ENCODE results near the gene ELF1.
"Not testable (repeated sequence)": the region's sequence is repeated elsewhere in the genome, so short reads cannot be mapped to it uniquely, and the experiment has no call there.

The ELF1 gene

DNA sequence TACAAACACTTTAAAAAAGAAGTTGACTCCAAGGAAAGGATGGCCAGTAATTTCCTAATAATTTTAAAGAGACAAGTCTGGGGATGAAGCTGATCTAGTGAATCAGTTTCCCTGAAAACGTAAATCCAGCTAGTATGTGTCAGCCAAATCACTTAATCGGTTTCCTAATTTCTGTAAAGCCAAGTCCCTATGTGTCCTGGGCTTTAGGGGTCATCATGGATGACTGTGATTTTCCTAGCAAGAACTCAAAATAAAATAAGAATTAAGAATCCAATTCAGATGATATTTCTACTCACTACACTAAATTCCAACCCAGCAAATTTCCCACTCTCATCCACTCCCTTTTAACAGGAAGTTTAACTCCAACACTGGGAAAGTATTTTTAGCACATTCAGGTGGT, 35.9 kb downstream of the ELF1 start:
- DNase-seq (ENCODE audit: low read depth, low spot score) = no peak

DNA sequence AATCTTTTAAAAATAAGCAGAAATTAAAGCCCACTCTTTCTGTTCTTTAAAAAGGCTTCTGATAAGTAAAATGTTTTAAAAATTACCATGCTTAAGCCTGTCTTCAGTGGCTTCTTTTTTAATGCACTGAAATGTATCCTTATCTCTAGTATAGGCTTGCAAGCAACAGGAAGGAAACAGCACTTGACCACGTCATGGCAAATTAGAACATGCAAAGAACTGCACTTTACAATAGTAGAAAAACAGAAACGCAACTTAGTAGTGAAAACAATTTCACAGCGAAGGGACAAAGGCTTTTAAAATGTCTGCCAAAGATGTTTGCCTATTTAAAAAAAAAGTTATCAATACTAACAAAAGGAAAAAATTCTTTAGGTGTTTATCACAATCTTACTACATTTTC, 36.3 kb downstream of the ELF1 start:
- no peak for DNase-seq (ENCODE audit: low read depth, low spot score)

DNA sequence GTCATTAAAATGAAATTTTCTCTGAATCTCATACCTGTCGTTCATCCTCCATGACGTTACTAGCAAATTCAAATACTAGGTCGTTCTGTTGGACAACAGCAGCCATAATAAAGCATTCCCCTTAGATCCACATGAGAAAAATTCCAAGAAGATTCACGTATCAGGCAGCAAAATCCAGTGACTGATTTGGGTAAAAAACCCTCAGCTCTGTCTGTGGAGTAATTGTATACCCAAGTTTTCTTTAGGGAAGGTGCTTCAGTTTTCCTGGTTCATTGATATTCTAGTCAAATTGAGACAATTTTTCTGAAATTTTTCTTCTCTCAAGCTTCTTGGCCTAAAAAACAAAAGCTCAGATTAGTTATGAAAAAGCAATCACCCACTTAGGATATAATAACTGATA, 37.2 kb downstream of the ELF1 start:
- DNase-seq (ENCODE audit: low read depth, low spot score) = no peak

GRCh38 chr13:40981361-40981760, 37.8 kb downstream of the ELF1 start:
- no peak for DNase-seq (ENCODE audit: low read depth, low spot score)

- DNase-seq (ENCODE audit: low read depth, low spot score) = no peak
These were observed 38.7 kb downstream of the ELF1 start for GRCh38 chr13:40980461-40980860.

- no peak for DNase-seq (ENCODE audit: low read depth, low spot score)
These were observed 39.9 kb downstream of the ELF1 start for GRCh38 chr13:40979232-40979631.

- DNase-seq (ENCODE audit: low read depth, low spot score) = not testable (repeated sequence)
These were observed 41.0 kb downstream of the ELF1 start for GRCh38 chr13:40978109-40978508.

DNA sequence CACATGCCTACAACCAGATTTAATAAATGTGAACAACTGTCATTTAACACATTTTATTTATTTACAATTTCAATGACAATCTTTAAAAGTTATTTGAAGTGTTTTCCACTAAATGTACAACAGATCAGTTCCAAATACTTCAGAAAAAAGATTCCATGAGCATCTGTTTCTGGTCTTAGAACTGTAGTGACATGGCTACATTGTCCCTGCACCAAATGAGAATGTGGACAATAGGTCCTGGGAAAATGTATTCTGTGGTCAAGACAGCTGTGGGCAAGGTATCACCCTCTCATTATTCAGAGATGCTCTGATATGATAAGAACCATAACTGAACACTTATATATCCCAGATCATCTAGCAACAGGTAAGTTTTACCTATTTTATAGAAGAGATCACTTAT, 43.7 kb downstream of the ELF1 start:
- DNase-seq (ENCODE audit: low read depth, low spot score) = no peak

DNA sequence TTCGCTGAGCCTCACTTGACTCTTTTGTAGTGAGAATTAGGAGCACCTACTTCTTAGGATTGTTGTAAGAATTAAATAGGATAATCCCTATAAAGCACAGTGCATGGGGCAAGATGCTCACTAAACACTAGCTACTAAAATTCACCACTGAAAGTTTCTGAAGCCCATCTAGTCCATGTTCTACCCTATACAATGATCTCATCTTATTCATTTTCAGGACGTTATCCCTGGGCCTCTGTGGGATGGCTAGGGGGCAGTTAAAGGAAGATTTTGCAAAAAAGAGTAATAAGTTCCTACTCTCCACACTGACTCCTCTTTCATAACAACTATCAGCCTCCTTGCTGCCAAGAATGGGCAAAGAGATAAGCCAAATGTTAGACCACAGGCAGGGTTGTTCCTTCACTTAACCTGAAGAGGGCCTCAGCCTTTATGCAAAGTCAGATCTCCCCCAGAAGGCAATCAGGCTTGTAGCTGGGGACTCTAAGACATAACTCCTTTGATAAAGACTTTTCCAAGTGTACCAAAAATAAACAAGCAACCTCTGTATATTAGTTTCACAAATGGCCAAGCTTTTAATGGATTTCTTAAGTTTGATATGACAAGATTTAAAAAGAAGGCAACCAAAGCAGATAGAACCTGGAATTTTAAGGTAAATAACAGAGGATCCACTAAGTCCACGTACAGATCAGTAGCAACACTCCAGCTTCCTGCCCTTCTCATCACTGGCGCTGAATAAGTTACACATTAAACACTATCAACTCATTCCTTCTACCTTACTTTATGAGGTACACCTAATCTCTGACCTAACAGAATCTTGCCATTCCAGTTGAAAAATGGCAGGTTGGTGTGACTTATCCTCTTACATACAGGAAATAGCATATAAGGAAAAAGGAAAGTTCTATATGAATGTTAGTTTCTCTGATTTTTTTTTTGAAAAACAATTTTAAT, 44.4 kb downstream of the ELF1 start:
- DNase-seq (ENCODE audit: low read depth, low spot score) = no peak

GRCh38 chr13:40973409-40973808, 45.7 kb downstream of the ELF1 start:
- DNase-seq (ENCODE audit: low read depth, low spot score) = no peak

DNA sequence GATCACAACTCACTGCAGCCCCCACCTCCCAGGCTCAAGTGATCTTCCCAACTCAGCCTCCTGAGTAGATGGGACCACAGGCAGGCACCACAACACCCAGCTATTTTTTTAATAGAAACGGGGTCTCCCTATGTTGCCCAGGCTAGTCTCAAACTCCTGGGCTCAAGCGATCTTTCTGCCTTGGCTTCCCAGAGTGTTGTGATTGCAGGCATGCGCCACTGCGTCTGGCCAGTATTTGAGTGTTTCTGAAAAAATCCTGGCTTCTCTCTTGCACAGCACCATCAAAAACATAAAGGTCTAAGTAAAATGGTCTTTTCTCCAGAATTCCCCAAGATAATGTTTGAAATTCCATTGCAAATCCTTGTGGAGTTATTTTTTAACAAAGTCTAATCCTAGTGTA, 47.8 kb downstream of the ELF1 start:
- DNase-seq (ENCODE audit: low read depth, low spot score) = no peak

DNA sequence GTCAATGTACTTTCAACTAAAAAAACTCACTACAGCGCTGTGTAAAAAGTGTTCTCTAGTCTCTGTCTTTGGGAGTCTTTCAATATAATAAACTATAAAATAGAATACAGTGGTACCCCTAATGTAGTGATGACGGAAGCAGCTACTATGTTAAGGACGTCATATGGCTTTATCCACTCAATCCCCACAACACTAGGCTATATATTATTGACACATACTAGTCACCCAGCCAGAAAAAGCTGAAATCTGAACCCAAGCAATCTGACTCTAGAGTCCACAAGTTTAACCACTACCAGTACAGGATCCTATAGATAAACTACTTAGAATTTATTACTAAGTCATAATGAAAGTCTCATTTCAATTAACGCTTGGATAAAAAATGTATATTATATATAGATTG, 48.3 kb downstream of the ELF1 start:
- no peak for DNase-seq (ENCODE audit: low read depth, low spot score)

DNA sequence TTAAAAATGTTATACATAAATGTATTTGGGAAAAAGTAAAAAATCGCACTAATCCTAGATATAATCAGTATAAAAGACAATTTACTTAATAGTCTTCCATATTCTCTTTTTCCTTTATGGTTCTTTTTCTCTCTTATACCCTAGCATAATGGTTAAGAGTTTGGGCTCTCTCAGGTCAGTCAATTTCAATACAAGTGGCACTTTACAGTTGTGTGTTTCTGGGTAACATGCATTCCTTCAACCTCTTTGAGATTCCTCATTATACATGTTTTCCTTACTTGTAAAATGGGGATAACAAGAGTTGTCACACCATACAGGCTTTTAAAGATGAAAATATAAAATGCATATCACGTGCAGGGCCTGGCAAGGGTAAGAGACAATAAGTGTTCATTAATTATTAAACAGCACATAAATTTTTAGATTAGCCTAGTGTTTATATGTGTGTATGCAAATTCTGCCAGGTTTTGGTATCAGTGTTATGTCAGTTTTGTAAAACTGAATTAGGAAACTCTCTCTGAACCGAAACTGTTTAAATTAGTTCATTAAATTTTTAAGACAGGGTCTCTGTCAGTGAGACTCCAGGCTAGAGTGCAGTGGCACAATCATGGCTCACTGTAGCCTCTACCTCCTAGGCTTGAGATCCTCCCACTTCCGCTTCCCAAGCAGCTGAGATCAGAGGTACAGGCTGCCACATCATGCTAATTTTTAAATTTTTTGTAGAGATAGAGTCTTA, 49.8 kb downstream of the ELF1 start:
- no peak for DNase-seq (ENCODE audit: low read depth, low spot score)

DNA sequence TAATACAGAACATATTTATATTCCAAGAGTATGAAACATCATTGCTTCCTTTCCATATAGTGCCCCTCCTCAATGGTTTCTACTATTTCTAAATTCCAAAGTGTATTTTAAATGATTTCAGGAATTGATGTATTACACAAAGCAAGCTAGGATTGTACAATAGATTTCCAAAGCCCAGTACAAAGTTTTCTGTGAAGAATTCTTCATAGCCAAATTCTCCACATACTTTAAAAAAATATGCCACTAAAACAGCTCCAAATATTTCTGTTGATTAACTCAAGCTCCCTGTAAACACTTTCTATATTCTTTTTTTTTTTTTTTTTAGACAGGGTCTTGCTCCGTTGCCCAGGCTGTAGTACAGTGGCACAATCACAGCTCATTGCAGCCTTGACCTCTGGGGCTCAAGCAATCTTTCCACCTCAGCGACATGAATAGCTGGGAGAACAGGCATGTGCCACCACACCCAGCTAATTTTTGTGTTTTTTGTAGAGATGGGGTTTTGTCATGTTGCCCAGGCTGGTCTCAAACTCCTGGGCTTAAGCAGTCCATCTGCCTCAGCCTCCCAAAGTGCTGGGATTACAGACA, 50.6 kb downstream of the ELF1 start:
- no peak for DNase-seq (ENCODE audit: low read depth, low spot score)

- no peak for DNase-seq (ENCODE audit: low read depth, low spot score)
These were observed 52.8 kb downstream of the ELF1 start for GRCh38 chr13:40966298-40966697.

- no peak for DNase-seq (ENCODE audit: low read depth, low spot score)
These were observed 55.2 kb downstream of the ELF1 start for GRCh38 chr13:40963927-40964326.

DNA sequence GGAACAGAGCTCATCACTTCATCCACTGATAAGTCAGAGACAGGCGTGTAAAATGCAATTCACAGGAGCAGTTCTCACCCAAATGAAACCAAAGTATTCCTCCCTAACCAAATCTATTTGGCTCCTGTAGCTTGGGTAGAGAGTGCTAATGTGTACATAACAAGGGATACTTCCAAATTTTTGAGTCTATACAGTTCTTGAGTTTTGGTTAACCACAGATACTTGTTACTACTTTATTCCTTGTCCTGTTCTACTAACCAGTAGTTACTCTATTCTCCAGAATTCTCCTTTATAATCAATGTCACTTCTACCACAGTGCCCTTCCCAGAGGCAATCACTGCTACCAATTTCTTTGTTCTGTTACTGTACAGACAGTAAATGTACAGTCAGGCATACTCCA, 57.3 kb downstream of the ELF1 start:
- no peak for DNase-seq (ENCODE audit: low read depth, low spot score)

- DNase-seq (ENCODE audit: low read depth, low spot score) = no peak
These were observed 57.9 kb downstream of the ELF1 start for GRCh38 chr13:40961214-40961613.

GRCh38 chr13:40960716-40961115, 58.4 kb downstream of the ELF1 start:
- no peak for DNase-seq (ENCODE audit: low read depth, low spot score)

GRCh38 chr13:40958655-40959054, 60.5 kb downstream of the ELF1 start:
- no peak for DNase-seq (ENCODE audit: low read depth, low spot score)

- no peak for DNase-seq (ENCODE audit: low read depth, low spot score)
These were observed 72.6 kb downstream of the ELF1 start for GRCh38 chr13:40946485-40946884.

DNA sequence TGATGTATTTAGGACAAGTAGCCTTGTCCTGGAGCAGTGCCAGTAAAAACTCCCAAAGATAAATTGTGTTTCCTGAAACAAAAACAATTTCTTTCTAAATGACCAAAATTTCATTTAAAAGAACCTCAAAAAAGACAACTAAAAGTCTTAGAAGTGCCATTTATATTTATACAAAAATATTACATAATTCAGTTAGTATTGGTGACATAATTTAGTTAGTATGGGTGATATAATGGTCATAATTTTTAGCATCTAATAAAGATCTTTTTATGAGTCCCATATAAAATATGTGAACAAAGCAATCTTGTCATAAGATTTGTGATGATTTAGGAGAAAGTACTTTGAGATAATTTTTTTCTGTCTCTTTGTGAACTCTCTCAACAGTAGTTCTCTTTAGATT, 76.0 kb downstream of the ELF1 start:
- DNase-seq (ENCODE audit: low read depth, low spot score) = no peak

- DNase-seq (ENCODE audit: low read depth, low spot score) = no peak
These were observed 77.5 kb downstream of the ELF1 start for GRCh38 chr13:40941581-40941980.
